DMS 273 treated with DMSO at 0.1 percent for 48 hours (cell line): Measurements from ENCODE around the gene CEBPB.

Source experiments
- DNase-seq: peaks from one replicate; lab custom pipeline; 2025; lab: John Stamatoyannopoulos, UW

Gene CEBPB

DNA sequence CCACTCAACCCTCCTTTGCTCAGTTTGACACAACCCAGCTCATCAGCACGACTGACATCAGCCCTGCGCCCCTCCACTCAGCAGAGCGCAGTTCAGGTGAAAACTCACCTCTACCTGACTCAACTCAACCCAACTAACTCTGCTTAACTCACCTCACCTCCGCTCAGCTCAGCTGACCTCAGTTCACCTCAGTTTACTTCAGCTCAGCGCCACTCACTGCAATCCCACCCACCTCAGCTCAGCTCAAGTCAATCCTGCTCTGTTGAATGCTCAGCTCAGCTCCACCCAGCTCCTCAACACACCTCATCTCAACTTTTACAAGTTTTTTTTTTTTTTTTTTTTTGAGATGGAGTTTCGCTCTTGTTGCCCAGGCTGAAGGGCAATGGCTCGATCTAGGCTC, 39.6 kb downstream of the CEBPB start:
- DNase-seq = no peak

DNA sequence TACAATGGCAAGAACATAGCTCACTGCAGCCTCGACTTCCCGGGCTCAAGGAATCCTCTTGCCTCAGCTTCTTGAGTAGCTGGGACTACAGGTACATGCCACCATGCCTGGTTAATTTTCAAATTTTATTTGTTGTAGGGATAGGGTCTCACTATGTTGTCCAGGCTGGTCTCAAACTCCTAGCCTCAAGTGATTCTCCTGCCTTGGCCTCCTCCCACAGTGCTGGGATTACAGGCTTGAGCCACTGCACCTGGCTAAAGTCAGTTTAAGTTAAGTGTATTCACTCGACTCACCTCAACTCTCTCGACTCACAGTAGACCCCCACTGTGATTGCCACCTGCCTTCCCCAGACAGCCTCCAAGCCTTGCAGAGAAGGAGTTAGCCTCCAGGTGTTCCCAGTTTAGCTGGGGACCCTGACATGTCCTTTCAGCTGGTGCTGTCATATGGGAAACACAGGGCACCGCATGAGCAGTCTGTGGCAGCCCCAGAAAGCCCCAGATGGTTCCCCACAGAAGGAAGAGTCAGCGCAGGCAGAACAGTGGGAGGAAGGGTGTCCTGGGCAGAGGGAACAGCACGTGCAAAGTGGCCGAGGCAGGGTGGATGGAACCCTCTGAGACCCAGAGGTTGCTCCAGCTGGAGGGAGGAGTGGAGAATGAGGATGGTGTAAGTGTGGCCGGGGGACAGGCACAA, 40.4 kb downstream of the CEBPB start:
- no peak for DNase-seq

DNA sequence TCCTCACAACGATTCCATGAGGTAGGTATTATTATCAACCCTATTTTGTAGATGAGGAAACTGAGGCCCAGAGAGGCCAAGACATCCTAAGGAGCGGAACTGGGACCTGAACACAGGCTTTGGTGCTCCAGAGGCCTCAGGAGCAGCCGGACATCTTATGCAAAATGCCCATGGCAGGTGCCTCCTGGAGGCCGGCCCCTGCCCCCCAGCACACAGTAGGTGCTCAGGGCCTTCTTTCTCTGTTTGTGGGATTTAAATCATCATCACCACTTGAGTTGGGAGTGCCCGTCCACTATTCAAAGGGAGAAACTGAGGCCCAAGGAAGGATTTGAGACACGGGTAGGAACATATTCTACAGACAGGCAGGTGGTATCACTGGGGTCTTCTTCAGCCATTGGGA, 41.2 kb downstream of the CEBPB start:
- no peak for DNase-seq

DNA sequence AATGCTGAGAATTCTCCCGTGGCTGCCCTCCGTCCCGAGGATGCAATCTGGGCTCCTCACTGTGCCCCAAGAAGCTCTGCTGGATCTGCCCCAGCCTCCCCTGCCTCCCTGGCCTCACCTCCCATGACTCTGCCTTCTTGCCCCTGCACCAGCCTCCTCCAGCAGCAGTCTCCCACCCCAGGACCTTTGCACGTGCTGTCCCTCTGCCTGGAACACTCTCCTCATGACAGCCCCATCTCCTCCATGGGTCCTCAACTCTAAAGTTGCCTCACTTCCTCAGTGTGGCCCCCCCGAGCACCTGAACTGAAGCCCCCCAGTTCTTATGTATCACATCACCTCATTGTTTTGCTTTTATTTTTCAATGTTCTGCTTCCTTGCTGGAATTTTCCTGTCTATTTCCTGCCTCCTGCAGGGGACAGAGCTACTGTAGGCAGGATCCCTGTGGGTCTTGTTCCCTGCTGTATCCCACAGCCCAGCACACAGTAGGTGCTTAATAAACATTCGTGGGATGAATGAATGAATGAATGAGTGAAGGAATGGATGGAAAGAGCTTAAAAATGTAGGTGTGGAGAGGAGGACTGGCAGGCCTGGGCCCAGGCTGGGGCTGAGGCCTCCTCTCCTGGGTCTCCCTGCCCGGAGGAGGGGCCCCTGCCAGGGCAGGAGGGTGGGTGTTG, 42.2 kb downstream of the CEBPB start:
- no peak for DNase-seq

DNA sequence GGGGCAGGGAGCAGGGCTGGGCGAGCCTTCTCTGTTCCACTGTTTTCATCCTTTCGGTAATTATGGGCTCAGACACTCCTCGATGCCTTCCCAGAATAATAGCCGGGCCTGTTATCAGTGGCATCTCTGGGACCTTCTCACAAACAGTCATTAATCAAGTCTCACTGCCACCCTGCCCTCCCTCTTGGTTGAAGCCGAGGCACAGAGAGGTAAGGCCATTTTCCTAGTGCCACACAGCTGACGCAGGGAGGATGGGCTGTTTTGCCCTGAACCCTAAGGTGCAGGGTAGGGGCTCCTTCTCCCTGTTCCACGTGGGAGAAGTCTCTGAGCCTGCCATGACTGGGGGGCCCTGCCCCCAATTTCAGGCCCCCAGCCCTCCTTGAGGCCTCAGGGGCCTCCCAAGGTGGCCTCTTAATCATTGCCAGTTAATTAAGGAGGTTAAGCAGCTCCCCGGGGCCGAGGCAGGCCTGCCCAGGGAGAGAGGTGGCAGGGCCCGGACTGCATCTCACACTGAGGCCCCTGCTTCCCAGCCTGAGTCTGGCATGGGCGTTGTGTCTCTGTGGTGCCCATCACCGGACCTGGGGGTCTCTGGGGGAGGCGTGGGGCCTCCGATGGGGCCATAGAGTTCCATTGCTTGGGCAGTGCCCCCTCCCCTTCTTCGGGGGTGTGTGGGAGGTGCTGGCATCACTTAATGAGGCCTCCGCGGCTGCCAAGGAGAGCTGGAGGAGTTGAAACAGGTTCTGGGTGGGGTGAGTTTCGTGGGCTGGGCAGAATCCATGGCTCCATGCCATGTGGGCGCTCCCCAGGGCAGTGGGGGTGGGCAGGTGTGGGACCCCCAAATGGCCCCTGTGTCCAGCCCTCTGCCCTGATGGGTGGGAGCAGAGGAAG, 42.9 kb downstream of the CEBPB start:
- DNase-seq = no peak

DNA sequence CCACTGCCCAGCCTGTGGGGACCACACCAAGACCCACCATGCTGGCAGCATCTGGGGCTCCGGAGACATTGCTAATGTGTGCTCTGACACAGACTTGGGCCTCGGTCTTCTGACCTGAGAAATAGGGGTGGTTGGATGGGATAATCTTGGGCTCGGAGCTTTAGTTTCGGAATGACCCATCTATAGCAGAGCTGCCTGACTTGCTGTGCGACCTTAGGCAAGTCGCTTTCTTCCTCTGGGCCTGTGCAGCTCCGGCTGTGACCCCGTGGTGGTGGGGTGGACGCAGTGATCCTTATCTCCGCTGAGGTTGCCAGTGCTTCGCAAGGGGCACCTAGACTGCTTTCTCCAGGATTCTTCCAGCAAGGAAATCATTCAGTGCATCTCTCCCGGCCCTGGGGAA, 43.7 kb downstream of the CEBPB start:
- no peak for DNase-seq

DNA sequence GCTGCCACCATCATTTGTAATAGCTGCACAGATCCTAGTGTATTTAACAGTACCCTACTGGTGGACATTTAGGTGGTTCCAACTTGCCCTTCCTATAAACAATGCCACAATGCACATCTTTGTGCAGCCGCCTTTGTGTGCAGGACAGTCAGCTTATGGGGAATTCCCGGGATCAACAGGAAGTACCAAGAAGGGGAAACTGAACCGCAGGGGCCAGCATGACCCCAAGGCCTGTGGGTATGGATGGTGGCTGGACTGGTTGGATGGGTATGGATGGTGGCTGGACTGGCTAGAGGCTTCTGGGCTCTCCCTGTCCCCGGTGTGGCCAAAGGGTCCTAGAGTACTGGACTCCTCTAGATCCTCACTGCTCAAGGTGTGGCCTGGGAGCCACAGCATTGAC, 46.7 kb downstream of the CEBPB start:
- DNase-seq = no peak

DNA sequence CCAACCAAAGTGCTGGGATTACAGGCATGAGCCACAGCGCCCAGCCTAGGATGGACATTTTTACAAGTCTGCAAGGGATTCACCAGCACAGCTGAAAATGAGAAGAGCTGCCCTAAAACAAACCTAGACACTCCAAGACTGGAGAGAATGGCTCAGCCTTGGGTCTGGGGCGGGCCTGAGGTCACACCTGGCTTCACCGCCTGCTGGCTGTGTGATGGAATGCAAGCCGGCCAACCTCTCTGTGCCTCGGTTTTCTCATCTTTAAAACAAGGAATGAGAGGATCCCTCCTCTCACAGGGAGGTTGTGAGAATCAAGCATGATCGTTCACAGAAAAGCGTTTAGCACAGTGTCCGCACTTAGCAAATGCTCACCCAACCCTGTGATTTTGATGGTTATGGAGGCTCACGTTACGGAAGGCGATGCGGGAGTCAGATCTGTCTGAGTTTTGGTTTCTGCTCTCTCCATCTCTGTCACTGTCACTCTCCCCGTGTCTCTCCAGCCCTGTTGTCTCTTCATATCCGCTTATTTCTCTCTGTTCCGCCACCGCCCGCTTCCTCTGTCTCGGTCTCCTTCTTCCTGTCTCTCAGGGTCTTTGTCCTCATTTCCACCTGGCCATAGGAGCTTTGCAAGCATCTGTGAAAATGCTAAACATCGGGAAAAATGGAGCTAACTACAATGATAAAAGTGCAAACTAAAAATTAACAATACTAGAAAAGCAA, 47.6 kb downstream of the CEBPB start:
- no peak for DNase-seq

DNA sequence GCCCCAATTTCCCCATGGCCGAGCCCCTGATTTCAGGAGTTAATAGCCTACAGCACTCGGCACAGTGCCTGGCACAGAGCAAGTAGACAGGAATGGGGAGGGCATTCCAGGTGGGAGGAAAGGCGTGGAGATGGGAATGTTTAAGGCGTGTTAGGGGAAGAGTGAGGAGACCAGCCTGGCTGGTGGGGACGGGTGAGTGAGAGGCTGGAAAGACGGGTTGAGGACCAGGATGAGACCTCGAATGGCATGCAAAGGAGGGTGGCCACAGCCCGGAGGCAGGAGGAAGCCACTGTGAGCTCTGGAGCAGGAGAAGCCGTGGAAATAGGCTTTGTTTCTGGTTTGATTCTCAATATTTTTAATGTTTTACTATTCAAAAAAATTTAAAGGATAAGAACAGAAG, 49.5 kb downstream of the CEBPB start:
- no peak for DNase-seq

DNA sequence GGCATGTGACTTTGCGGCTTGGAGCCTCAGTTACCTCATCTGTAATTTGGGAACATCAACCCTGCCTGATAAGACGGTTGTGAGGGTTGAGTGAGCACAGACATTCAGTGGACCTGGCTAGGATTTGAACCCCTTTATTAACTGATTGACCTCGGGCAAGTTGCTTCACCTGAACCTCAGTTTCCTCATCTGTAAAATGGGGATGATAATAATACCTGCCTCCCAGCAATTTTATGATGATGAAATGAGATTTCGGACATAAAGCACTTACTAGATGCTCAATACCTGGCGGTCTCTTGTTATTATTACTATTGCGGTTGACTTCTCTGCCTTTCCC, 51.5 kb downstream of the CEBPB start:
- no peak for DNase-seq
